NCI-H526 (cell line): ENCODE results near the gene NSUN2.

Experiments
- DNase-seq, 2 experiments: peaks; one replicate each; lab custom pipeline; 2025; lab: John Stamatoyannopoulos, UW

Gene NSUN2

DNA sequence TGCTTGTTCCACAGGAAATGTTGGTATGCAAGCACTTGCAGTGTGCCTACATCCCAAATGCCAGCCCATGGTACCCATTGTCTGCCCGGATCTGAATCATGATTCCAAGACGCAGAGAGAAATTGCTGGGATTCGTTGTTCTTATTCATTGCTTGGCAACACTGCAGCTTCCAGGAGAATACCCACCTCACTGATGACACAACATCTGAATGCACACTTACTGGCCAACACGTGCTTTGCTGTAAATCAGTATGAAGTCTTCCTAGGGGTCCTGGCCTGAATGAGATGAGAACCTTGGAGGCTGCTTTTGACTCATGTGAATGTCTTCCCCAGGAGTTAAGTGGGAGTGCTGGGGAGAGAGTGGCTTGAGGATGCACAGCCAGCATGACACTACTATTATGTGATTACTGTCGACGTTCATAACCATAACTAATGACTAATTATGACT lies 12.0 kb upstream of the NSUN2 start:
- DNase-seq: no peak

DNA sequence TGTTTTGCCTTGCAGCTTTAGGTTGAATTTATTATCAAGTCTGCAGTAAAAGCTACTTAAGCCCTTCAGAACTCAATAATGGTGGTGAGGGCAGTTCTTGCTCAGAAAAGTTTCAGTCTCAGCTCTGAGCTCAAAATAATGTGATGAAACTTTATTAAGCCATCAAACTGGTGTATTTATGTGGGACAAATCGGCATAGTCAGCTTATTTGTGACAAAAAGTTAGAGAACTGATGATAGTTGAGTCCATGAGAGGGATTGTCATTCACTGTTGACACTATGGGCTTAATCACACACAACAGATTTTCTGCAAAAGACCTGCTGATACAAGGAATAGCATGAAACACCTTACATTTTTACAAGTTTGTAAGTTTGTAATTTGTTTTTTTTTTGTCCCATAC lies 9.8 kb upstream of the NSUN2 start:
- DNase-seq: no peak

DNA sequence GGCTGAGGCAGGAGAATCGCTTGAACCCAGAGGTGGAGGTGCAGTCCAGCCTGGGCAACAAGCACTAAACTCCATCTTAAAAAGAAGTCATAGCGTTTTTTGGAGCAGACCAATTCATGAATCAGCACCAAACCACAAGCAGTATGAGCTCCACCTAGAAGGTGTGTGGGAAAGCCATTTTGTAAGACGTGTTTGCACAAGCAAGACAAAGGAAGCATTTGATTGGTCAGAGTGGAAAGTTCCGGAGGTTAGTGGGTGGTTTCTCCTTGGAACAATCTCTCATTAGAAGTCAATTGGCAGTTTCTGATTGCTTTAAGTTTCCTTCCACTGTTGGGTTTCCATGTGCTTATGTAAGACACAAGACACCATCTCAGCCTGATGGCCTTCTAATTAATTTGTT lies 5.4 kb upstream of the NSUN2 start:
- no peak for DNase-seq

DNA sequence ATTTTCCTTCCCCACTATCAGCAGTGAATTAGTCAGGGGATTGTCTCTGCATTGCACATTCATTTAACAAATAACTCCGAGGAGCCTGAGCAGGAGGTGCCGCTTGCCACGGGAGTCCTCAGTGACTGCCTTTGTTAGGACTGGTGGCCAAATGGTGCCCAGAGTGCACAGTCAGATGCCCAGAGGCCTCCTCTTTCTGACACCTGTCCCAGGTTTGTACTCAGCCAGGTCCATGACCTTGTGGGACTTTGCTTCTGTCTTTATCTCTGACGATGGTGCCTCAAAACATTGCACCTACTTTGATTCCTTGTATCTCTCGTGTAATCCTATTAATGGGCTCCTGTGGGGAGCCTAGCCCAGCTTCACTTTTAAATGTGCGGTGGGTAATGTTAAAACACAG lies 4.7 kb upstream of the NSUN2 start:
- DNase-seq: no peak

DNA sequence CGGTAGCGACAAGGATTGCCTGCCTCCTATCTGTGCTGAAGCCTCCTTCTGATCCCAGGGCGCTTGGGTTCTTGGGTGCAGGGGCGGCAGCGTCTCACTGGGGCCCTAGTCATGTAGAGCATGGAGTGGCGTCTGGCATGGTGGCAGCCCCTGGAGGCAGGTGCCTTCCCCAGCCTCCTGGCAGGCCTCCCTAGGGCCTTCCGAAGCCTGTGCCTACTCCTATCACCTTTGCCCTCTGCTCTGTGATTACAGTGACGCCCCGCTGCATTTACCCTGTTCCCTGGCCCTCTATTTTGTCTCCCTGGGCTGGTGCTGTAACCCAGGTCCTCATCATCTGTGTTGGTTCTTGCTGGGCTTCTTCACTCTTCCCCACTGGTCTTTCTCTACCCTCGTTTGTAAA lies 4.2 kb upstream of the NSUN2 start:
- no peak for DNase-seq

DNA sequence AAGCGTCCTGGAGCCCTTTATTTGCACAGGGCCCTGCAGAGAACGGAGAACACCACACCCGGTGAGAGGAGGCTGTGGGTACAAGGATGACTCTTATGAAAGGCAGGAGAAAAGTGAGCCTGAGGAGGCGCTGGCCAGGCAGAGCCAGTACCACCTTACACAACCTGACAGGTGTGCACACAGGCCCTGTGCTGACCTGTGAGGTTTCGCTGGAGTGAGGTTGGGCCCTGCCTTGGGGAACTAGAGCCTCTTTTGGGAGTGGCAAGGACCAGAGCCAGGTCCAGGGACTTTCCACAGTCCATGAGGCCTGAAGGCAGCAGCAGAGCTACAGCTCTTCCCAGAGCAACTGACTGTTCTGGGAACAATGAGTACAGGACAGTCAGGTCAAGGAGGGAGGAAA lies 3.4 kb upstream of the NSUN2 start:
- DNase-seq: peak; percentile 25 to 44

DNA sequence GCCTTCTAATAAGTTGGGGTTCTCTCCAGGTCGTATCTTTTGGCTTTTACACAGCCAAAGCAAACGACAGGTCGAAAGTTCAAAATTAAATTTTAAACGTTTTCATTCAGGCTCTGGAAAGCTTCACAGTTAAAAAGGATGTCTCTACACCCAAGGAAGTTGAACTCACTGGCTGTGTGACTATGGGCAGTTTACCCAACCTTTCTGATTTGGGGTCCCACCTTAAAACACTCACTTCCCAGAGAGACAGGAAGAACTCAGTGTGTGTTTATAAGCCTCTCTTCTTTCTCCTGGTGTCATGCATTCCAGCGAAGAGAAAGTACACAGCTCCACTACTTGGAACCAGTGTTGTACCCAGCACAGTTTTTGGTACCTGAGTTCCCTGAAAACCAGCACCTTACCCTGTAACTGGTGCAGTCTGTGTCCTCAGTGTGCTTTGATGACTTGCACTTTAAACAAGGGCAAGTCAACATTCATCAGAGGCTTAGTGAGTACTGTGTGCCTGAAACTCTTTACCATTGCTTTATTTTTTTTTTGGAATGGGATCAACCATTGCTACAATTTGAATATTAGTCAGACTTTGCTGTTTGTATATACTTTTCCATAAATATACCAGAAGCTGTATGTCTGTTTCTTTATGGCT lies 2.1 kb upstream of the NSUN2 start:
- no peak for DNase-seq

DNA sequence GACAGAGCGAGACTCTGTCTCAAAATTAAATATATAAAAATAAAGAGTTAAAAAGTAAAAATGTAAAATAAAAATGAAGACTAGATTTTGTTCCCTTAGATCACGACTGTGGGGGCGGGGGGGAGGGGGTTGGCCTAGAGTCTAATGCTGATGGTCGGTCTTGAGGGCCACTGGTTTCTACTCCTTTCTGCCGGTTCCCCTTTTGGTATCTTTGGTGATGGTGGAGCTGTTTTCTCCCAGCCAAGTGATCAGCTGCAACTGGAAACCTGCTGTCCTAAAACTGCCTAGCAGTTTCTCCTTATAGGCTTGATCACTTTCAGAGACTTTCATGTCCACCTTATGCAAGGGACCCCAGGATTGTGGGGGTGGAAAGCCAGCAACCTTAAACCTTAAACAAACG lies 1.5 kb upstream of the NSUN2 start:
- peak in 1 of 2 experiments; percentile 34 for DNase-seq

DNA sequence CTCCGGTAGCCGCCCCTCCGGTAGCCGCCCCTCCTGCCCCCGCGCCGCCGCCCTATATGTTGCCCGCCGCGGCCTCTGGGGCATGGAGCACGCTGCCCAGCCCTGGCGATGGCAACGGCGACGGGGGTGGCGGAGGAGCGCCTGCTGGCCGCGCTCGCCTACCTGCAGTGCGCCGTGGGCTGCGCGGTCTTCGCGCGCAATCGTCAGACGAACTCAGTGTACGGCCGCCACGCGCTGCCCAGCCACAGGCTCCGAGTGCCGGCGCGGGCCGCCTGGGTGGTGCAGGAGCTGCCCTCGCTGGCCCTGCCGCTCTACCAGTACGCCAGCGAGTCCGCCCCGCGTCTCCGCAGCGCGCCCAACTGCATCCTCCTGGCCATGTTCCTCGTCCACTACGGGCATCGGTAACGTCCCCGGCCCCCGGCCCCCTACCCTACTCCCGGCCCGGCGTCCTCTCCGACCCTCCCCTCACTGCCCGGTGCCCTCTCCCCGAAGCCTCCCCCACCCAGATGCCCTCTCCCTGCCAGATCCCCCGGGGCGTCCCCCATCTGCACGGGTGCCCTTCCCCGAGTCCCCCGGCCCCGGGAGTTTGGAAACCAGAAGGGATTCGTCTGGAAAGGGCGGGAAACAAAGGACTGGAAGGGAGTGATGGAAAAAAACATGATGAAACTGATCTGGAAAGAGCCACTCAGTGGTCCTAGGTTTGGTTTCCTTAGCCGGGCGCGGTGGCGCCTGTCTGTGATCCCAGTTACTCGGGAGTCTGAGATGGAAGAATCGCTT lies 813 bp upstream of the NSUN2 start:
- DNase-seq: peak; percentile 29 to 74

DNA sequence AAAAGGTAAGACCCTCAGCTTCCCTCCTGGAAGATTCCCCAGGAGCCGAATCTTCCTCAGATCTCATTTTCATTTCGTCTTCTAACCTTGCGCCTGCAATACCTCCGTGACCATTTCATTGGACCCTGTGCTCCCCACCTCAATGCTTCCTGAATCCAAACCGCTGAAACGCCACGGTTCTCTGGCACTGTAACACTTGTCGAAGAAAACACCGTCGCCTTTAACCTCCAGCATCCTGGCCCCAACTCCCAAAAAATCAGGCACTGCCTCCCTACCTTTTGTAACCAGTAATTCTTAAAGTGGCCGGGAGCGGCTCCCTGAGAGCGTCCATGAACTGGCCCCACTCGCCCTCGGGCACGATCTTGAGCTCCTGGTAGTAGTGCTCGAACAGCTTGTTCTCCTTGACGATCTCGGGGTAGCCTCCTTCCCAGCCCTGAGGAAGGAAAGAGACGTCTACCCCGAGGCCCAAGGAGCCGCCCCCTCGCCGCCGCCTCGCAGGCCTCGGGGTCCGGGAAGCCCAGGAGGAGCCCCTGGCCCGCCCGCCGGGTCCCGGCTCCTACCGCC lies 438 bp downstream of the NSUN2 start:
- DNase-seq: peak in 1 of 2 experiments; percentile 42

DNA sequence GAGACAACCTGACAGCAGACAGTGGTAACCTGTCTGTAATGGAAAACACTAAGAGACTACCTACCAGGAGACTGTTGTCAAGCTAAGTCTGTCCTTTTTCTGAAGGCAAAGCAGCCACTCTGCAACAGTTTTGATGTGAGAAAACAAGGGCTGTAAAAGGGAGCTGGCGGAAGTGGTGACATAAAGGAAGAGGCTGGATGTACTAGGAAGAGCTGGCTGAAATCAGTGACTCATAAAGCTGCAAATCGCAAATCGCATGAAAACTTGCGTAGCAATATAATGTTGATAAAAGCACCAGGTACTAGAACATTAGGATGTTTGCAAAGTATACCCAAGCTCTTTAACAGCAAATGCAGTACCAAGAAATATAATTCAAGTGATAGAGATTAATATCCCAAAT lies 1.4 kb downstream of the NSUN2 start:
- no peak for DNase-seq

DNA sequence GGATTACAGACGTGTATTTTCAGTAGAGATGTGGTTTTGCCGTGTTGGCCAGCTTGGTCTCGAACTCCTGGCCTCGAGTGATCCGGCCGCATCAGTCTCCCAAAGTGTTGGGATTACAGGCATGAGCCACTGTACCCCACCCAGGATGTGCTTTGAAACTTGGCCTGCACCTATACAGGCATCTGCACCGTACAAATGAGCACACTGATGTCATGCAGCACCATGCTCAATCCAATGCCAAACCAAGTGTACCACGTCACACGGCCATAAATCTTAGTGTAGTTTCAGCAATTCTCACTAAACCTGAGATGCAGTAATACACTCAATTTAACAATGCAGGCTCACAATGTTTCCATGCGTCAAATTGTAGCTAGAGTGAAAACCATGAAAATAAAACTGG lies 6.3 kb downstream of the NSUN2 start:
- DNase-seq: no peak

DNA sequence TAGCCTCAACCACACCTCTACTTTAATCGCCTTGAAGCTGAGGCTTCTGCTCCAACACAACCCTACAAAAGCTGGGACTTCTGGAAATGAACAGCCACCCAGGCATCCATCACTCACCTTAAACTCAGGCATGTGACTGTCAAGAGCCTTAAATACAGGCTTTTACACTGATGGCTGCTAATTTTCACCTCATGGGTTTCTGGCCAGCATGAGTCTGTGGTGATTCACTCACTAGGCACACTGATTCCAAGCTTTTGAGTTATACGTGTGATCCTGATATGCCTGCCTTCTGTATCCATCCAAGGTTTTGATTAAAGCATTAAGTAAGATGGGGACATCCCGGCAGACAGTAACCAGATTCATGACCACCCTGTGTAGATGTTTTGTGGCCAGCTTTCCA lies 8.9 kb downstream of the NSUN2 start:
- DNase-seq: no peak

DNA sequence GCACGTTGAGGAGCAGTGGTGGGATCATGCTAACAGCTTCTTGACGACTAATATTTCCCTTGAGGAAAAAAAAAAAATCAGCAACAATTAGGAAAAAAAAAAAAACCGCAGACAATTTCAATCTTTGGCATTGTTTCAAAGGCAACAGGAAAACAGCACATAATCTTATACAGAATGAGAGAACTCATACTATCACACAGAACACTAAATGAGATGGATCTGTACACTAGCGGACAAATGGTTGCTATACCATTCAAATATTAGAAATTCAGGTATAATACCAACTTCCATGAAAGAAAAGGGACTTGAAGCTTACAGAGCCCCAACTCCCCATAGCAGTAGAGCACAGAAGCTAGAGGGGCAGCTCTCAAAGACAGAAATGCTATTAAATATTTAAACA lies 9.6 kb downstream of the NSUN2 start:
- no peak for DNase-seq

DNA sequence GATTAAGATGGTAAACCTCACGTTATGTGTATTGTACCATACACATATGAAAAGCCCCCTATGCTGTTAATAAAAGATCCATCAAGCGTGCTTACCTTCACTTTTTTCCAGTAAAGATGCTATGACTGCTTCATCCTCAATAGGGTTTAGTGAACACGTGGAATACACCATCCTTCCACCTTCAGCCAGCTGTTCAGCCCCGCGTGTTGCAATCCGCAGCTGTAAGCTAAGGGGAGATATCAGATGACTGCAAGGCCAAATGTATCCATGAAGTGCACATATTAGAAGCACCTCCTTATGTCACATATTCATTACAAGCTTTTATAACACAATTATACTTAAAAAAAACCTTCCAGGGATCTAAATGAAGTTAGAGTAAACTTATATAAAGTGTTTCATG lies 16.2 kb downstream of the NSUN2 start:
- DNase-seq: no peak

DNA sequence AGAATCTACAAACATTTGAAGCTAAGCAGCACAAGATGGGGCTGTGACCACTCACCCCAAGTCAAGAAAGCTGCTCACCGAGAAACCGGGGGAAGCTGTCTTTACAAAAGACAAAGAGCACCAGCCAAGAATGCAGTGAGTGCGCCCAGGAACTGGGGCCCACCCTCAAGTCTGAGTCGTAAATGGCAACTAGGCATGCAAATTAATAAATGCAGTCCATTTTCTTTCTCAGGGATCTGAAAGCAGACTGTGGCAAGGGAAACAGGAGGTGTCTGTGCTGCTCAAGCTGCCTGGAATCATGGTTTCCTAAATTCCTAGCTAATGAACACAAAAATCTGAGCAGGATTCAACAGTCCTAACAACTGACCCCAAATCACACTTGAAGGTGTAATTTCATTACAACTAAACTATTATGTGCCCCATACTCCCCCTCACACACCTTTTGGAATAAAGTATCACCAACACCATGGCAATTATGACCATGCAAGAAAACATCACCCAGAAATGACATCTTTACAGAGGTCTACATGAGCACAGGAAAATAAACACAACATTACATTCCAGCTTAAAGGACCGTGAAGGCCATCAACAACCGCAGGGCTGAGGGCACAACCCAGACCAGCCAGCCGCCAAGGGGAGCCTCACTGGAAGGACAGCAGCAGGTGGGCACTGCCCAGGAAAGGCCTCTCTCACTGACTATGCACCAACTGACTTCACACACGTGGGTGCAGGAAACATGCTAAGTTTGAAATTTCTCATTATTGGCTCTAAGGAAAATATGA lies 17.6 kb downstream of the NSUN2 start:
- peak in 1 of 2 experiments; percentile 29 for DNase-seq

DNA sequence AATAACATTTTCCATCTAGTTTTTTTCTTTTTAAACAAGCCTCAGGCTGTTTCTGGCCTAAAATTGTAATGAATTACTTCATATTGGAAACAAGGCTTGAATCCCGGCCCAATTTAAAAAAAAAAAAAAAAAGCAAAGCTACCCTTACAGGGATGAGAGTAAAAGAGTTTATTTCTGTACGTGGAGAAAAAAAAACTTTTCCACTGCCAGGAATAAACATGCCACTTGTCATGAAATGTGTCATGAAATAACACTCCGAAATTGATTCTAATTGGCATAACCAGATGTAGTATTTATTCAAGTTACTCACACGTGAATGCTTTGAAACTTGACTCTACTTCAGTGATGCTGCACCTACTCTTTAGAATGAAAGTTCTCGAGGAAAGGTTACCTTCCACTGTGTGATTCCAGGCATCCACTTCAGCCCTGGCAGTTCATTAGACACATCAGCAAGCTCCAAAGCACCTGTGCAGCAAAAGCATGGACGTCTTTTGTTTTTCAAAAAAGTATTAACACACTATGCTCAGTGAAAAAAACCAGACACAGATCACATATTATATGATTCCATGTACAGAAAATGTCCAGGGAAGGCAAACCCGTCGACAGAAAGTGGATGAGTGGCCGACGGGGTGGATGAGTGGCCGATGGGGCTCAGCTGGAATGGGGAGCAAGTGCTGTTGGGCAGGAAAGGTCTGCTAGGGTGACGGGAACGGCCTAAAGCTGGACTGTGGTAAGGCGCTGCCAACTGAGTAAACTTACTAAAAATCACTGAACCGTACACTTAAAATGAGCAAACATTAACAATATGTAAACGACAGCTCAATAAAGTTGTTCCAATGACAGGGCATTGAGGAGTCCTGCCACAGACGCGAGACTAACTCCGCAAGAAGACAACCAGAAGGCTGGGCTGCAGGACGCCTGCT lies 21.2 kb downstream of the NSUN2 start:
- peak; percentile 43 to 65 for DNase-seq

DNA sequence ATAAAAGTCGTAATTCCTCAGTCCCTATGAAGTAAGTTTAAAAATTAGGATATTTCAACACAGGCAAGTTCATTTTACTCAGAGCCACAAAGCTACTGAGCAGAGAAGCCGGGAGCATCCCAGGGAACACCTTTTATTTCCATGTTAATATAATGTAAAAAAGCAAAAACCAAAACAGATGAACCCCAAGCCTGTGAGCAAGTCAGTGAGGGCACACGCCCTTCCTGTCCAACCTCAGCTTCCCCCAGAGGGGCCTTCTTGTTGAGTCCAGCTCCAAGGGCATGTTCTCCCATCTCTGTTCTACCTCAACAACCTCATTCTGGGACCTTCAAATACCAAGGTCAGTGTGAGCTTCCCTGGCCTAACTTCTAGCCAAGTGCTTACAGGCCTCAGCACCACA lies 24.8 kb downstream of the NSUN2 start:
- no peak for DNase-seq

DNA sequence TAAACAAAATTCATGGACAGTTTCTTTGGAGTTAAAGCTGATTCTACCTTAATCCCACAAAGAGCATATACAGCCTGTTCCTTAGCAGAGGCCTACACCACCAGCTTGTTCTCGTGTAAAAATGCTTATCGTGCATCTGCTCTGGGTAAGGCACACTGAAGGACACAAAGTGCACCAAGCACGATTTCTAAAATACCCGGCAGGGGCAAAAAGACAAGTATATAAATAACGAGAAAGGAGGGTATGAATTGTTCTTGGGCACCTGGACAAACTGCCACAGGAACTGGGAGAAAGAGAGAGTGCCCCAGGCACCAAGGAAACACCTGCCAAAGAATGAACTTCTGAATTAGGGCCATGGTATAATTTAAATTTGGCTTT lies 25.3 kb downstream of the NSUN2 start:
- DNase-seq: no peak

DNA sequence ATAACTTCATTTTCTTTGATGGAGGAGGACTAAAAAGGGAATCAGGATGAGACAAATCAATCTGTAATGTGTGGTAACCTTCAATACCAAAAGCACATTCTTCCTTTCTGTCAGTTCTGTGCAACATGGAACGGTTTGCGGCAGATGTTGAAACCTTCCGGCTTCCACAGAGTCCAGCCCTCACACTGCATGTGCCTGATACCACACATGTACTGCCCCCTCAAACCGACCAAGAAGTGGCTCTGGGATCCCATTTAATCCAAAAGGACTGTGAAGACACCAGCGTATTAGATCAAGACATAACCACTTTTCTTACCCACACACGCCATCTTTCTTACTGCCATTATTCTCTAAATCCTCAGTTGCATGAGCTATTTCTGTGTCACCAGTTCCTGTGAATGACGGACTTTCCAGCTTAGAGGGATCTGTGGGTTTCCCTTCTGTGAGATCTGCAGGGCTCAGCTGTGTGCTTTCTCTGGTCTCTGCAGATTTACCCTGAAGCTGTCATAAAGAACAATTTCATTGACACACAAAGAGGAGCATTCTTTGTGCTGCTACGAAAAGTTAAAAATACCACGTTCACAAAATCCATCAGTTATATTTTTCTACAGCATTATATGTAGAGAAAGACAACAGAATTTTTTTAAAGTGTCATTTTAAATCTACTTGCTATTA lies 25.8 kb downstream of the NSUN2 start:
- DNase-seq: no peak

DNA sequence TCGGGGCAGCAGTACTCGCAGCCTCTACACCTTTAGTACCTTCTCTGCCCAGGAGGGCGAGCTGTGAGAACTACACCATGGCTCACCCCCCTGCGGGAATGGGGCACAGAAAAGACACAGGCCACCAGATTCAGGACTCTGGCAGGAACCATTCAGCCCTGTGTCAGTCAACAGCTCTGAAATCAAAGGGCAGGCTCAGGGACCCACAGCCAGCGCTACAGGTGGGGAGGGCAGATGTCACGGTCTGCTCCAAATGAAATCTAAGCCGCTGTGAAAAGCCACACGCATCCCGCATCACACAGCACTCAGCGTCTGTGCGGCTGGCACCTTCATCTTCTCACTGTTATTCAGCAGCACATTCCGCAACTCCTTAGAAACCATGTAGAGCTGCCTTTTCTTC lies 27.9 kb downstream of the NSUN2 start:
- DNase-seq: no peak
